ENCODE results near the gene TMOD1. TPM values are rescaled to one million over a fixed set of nuclear protein-coding genes. Genes with fewer than 3 reads are reported as not detected.

TMOD1 gene
- total and polyA plus RNA-seq, 9 of the 15 experiments (the other 6 are each of a cell fraction or from before 2014, with no cell fraction given): 7.1 to 41.2 (median 14.2) TPM

DNA sequence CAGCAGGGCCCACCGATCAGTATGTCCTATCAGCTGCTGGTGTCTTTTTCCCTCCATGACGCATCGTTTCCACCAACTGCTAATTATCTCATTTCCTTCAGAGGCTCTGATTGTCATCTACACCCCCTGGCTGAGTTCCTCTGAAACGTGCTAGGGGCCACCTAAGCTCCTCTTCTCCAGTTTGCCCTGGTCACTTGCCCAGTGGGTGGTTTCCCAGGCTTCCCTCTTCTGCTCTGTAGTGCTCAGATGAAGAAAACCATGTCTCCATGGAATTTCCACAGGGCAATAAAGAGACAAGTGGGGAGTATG lies 66.4 kb downstream of the TMOD1 start (continued):
- TF ChIP-seq, protein P1, sequence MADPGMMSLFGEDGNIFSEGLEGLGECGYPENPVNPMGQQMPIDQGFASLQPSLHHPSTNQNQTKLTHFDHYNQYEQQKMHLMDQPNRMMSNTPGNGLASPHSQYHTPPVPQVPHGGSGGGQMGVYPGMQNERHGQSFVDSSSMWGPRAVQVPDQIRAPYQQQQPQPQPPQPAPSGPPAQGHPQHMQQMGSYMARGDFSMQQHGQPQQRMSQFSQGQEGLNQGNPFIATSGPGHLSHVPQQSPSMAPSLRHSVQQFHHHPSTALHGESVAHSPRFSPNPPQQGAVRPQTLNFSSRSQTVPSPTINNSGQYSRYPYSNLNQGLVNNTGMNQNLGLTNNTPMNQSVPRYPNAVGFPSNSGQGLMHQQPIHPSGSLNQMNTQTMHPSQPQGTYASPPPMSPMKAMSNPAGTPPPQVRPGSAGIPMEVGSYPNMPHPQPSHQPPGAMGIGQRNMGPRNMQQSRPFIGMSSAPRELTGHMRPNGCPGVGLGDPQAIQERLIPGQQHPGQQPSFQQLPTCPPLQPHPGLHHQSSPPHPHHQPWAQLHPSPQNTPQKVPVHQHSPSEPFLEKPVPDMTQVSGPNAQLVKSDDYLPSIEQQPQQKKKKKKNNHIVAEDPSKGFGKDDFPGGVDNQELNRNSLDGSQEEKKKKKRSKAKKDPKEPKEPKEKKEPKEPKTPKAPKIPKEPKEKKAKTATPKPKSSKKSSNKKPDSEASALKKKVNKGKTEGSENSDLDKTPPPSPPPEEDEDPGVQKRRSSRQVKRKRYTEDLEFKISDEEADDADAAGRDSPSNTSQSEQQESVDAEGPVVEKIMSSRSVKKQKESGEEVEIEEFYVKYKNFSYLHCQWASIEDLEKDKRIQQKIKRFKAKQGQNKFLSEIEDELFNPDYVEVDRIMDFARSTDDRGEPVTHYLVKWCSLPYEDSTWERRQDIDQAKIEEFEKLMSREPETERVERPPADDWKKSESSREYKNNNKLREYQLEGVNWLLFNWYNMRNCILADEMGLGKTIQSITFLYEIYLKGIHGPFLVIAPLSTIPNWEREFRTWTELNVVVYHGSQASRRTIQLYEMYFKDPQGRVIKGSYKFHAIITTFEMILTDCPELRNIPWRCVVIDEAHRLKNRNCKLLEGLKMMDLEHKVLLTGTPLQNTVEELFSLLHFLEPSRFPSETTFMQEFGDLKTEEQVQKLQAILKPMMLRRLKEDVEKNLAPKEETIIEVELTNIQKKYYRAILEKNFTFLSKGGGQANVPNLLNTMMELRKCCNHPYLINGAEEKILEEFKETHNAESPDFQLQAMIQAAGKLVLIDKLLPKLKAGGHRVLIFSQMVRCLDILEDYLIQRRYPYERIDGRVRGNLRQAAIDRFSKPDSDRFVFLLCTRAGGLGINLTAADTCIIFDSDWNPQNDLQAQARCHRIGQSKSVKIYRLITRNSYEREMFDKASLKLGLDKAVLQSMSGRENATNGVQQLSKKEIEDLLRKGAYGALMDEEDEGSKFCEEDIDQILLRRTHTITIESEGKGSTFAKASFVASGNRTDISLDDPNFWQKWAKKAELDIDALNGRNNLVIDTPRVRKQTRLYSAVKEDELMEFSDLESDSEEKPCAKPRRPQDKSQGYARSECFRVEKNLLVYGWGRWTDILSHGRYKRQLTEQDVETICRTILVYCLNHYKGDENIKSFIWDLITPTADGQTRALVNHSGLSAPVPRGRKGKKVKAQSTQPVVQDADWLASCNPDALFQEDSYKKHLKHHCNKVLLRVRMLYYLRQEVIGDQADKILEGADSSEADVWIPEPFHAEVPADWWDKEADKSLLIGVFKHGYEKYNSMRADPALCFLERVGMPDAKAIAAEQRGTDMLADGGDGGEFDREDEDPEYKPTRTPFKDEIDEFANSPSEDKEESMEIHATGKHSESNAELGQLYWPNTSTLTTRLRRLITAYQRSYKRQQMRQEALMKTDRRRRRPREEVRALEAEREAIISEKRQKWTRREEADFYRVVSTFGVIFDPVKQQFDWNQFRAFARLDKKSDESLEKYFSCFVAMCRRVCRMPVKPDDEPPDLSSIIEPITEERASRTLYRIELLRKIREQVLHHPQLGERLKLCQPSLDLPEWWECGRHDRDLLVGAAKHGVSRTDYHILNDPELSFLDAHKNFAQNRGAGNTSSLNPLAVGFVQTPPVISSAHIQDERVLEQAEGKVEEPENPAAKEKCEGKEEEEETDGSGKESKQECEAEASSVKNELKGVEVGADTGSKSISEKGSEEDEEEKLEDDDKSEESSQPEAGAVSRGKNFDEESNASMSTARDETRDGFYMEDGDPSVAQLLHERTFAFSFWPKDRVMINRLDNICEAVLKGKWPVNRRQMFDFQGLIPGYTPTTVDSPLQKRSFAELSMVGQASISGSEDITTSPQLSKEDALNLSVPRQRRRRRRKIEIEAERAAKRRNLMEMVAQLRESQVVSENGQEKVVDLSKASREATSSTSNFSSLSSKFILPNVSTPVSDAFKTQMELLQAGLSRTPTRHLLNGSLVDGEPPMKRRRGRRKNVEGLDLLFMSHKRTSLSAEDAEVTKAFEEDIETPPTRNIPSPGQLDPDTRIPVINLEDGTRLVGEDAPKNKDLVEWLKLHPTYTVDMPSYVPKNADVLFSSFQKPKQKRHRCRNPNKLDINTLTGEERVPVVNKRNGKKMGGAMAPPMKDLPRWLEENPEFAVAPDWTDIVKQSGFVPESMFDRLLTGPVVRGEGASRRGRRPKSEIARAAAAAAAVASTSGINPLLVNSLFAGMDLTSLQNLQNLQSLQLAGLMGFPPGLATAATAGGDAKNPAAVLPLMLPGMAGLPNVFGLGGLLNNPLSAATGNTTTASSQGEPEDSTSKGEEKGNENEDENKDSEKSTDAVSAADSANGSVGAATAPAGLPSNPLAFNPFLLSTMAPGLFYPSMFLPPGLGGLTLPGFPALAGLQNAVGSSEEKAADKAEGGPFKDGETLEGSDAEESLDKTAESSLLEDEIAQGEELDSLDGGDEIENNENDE (IDR thresholded peaks at IDR 0.05; ENCODE audit: low read depth, low read length): no peak
- TF ChIP-seq ZNF57 (CRISPR knock-in tag; IDR thresholded peaks at IDR 0.05): no peak
- TF ChIP-seq RBM14 (IDR thresholded peaks at IDR 0.05; ENCODE audit: borderline replicate concordance, insufficient read depth, low read depth, low read length): no peak
- TF ChIP-seq, protein P2, sequence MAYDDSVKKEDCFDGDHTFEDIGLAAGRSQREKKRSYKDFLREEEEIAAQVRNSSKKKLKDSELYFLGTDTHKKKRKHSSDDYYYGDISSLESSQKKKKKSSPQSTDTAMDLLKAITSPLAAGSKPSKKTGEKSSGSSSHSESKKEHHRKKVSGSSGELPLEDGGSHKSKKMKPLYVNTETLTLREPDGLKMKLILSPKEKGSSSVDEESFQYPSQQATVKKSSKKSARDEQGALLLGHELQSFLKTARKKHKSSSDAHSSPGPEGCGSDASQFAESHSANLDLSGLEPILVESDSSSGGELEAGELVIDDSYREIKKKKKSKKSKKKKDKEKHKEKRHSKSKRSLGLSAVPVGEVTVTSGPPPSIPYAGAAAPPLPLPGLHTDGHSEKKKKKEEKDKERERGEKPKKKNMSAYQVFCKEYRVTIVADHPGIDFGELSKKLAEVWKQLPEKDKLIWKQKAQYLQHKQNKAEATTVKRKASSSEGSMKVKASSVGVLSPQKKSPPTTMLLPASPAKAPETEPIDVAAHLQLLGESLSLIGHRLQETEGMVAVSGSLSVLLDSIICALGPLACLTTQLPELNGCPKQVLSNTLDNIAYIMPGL (CRISPR knock-in tag; IDR thresholded peaks at IDR 0.05): no peak
- no peak for TF ChIP-seq POLR2B (IDR thresholded peaks at IDR 0.05; ENCODE audit: low read depth, partially characterized antibody)
- TF ChIP-seq ZNF551 (CRISPR knock-in tag; IDR thresholded peaks at IDR 0.05): no peak
- TF ChIP-seq ZNF41 (CRISPR knock-in tag; conservative IDR thresholded peaks at IDR 0.05): no peak
- no peak for TF ChIP-seq CHD1 (IDR thresholded peaks at IDR 0.05; ENCODE audit: low read length)
- peak; percentile 72 for TF ChIP-seq SMARCA4 (IDR thresholded peaks at IDR 0.05)
- TF ChIP-seq SIN3A (IDR thresholded peaks at IDR 0.05; ENCODE audit: borderline replicate concordance in 2 of 2, control insufficient read depth in 1 of 2, low read depth in 2 of 2, low read length in 2 of 2): no peak
- no peak for TF ChIP-seq STAT5A (IDR thresholded peaks at IDR 0.05; ENCODE audit: borderline replicate concordance, low read length)

Measured in K562 (cell line).